CMK (cell line): Measurements from ENCODE around the gene ZNF304.
"Not testable (repeated sequence)": the region's sequence is repeated elsewhere in the genome, so short reads cannot be mapped to it uniquely, and the experiment has no call there.

Experiments
- DNase-seq: peaks from one replicate; pipeline ENCODE4 v3.0.0-alpha.2; 2010; ENCODE audit warnings: low read depth

Gene ZNF304

DNA sequence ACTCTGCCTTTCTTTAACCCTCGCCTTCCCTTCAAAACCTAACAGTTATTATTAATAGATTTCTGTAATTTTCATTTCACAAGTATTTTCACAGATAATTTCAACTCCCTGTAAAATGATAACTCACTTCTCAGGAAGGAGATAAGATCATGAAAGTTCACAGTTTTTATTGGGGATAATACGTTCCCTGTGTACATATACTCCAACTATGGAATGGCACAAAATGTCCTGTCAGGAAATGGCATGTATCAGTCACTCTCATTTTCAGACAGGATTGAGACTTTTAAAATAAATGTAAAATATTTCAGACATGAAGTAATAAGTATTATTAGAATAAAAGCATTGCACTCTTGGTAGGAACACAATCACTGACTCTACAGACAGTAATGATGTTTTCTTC is 11.3 kb downstream of the ZNF304 start:
- DNase-seq: no peak

DNA sequence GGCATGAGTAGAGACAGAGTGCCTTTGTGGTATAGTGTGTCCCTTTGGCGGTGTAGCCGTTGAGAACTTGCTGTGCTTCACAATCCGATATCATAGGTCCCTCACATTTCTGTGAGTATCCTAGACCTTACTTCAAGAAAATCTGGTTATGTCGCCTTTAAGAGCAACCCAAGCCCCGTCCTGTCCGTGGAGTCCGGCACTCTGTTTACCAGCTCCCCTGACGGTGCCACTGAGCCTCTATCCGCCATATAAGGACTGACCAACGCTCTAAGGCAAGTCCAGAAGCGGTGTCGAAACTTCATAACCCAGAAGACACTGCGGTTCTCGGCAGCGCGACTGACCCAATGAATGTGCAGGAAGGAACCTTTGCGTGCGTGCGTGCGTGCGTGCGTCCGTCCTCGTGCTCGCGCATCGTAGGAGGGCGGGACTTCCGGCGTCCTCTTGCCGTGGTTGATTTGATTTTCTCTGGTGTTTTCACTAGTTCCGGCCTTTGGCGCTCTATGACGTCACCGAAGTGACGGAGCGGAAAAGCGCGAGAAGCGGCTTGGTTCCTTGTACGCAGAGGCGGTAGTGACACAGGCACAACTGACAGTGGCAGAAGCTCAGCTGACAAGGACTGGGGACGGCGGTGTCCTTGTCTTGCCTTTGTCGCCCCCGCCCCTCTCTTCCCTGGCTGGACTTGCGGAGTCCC is 12.1 kb downstream of the ZNF304 start, which contains the start of the genes TRAPPC2B and ZNF547:
TRAPPC2B (plus strand) TSS at position 555 of the 691 bp plus-strand sequence. CDS start 1,283 bp downstream, outside the sequence.
ZNF547 (plus strand) TSS at position 555 of the 691 bp plus-strand sequence. CDS start 5,005 bp downstream, outside the sequence.
- DNase-seq: peak; percentile 99

DNA sequence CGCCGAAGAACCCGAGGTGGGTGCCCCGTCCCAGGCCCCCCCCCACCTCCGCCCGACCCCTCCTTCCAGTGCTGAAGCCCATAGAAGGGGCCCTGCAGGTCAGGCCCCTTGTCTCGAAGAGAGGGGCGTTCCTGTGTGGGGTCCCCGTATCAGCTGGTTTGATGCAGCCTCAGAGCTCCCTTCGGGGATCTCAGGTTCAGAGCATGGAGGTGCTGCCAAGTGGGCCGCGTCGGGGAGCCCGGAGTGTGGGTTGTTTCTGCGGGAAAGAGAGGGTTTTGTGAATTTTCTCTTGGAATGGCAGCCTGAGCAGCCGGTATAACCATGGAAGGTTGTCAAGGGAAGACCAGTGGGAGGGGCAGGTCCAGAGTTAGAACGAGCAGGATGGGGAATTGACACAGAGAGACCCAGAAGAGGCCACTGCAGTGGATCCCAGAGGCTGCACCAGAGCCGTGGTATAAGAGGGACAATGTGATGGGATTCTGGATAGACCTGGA is 12.7 kb downstream of the ZNF304 start:
- no peak for DNase-seq

DNA sequence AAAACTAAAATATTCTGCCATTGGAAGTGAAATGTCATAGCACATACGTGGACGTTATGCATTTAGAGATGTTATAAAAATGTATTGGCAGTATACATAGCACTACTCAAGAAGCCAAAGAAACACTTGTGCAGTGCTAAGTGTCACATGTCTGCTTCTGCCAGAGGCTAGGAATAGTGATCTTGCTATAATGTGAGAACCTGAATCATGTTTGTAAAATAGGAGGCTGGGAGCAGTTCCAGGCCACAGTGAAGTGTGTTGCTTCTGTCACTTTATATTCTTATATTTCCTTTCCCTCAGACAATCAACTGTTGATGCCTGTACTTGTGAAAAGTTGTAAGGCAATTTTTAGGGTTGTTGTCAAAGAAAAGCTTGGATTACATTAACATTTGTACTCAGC is 15.7 kb downstream of the ZNF304 start:
- no peak for DNase-seq

DNA sequence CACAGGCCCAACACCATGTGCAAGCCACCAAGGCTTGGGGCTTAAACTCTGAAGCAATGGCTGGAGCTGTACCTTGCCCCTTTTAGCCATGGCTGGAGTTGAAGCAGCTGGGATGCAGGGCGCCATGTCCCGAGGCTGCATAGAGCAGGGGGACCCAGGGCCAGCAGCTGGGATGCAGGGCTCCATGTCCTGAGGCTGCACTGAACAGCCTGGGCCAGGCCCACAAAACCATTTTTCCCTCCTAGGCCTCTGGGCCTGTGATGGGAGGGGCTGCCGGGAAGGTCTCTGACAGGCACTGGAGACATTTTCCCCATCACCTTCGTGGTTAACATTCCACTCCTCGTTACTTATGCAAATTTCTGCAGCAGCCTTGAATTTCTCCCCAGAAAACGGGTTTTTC is 23.1 kb downstream of the ZNF304 start:
- DNase-seq: no peak

DNA sequence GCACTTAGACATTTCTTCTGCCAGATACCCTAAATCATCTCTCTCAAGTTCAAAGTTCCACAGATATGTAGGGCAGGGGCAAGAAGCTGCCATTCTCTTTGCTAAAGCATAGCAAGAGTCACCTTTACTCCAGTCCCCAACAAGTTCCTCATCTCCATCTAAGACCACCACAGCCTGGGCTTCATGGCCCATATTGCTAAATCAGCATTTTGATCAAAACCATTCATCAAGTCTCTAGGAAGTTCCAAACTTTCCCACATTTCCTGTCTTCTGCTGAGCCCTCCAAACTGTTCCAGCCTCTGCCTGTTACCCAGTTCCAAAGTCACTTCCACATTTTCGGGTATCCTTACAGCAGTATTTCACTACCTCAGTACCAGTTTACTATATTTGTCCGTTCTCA is 23.6 kb downstream of the ZNF304 start:
- DNase-seq: not testable (repeated sequence)

DNA sequence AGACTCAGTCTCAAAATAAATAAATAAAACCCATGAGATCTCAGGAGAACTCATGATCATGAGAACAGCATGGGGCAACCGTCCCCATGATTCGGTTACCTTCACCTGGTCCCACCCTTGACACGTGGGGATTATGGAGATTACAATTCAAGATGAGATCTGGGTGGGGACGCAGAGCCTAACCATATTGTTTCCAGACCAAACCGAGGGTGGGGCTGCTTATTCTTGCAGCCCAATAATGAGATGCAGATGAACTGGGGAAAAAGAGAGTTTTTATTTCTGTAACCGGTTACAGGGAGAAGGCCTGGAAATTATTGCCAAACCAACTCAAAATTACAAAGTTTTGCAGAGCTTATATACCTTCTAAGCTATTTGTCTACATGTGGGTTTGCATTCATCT is 25.1 kb downstream of the ZNF304 start:
- no peak for DNase-seq

DNA sequence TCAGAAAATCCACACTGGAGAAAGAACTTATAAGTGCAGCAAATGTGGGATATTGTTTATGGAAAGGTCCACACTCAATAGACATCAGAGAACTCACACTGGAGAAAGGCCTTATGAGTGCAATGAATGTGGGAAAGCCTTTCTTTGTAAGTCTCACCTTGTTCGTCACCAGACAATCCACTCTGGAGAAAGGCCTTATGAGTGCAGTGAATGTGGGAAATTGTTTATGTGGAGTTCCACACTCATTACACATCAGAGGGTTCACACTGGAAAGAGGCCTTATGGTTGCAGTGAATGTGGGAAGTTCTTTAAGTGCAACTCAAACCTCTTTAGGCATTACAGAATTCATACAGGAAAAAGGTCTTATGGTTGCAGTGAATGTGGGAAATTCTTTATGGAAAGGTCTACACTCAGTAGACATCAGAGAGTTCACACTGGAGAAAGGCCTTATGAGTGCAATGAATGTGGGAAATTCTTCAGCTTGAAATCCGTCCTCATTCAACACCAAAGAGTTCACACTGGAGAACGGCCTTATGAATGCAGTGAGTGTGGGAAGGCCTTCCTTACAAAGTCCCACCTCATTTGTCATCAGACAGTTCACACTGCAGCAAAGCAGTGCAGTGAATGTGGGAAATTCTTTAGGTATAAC is 26.6 kb downstream of the ZNF304 start:
- DNase-seq: no peak

DNA sequence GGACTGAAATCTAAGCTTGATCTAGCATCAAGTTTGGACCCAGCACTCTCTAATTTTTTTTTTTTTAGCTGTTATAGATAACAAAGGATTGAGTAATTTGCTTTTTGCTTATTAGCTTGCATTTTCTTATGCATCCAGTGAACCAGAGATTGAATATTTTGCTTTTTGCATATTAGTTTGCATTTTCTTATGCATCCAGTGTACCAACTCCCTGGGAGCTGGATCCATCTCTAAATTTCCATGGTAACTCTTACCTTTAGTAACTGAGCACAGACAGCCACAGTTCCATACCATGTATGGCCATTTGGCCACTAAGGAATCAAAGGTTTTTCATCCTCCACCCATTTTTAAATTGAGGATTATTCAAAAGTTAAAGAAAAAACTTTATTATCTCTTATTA is 29.9 kb downstream of the ZNF304 start:
- no peak for DNase-seq

DNA sequence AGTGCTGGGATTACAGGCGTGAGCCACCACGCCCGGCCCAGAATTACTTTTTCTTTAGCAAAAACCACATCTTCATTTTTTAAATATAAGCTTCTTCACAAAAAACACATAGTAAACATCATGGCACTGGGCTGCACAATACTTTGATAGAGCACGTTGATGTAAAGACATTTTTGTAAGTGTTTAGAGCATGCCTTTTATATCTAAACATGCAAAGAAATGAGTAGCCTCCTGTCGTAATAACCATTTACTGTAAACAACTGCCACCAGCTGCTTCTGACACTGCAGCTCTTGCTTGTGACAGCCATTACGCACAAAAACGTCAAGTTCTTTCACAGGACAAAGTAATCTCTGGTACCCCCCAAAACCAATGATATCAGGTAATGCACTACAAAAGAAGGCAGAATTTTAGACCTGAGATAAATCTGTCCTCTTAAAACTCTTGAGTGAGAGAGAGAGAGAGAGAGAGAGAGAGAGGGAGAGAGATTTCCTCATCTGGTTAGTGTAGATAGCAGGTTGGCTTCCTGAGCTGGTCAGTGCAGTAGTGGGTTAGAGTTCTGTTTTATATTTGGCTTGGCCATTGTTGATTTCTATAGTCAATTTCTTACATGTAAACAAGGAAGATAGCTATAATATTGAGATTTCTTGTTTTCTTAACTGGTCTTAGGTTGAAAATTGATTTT is 31.9 kb downstream of the ZNF304 start:
- no peak for DNase-seq

DNA sequence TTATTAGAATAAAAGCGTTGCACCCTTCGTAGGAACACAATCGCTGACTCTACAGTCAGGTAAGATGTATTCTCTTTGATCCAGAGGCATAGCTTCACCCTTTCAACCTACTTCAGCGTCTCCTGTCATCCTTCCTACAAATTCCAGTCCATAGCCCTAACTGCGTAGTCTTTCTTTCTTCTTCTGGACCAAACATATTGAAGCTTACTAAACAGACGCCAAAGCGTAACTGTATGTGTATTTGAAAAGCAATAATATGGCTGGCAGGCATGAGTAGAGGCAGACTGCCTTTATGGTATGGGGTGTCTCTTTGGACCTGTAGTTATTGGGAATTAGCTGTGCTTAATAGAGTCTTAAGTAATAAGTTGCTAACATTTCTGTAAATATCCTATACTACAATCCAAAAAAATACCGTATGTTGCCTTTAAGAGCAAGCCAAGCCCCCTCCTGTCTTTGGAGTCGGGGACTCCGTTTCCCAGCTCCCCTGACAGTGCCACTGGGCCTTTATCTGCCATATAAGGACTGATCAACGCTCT is 38.2 kb downstream of the ZNF304 start:
- no peak for DNase-seq

DNA sequence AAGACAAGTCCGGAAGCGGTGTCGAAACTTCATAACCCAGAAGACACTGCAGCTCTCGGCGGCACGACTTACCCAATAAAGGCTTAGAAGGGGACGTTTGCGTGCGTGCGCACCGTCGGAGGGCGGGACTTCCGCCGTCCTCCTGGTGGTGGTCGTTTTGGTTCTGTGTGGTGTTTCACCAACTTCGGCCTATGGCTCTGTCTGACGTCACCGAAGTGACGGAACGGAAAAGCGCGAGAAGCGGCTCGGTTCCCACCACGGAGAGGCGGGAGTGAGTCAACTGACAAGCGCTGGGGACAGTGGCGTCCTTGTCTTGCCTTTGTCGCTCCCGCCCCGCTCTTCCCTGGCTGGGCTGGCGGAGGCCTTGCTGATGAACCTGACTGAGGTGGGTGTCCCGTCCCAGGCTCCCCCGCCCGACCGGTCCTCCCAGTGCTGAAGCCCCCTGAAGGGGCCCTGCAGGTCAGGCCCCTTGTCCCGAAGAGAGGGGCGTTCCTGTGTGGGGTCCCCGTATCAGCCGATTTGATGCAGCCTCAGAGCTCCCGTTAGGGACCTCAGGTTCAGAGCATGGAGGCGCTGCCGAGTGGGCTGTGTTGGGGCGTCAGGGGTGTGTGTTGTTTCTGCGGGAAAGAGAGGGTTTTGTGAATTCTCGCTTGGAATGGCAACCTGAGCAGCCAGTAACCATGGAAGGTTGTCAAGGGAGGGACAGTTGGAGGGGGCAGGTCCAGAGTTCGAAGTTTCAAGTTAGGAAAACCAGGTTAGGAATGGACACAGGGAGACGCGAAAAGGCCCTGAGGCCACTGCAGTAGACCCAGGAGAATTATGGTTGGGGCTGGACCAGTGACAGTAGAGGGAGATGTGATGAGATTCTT is 38.9 kb downstream of the ZNF304 start, which contains the start of gene ZNF548:
ZNF548 (plus strand) TSS at position 125 of the 869 bp plus-strand sequence; CDS start at position 371, 246 bp downstream.
- DNase-seq: peak; percentile 98

DNA sequence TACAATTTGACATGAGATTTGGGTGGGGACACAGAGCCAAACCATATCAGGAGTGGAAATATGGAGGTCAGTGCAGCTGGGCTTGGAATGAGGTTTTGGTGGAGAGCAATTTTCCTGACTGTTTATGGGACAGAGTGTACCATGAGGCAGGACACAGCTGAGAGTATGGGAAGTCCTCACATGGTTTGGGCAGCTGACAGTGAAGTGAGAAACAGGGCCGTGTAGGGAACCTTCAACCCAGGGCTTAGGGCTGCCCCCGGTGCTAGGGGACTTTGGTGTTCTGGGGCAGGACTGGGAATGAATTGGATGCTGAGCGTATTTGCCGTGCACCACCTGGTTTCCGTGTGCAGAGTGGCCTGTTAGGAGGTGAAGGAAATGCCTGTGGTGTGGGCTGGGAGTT is 44.6 kb downstream of the ZNF304 start:
- DNase-seq: no peak

DNA sequence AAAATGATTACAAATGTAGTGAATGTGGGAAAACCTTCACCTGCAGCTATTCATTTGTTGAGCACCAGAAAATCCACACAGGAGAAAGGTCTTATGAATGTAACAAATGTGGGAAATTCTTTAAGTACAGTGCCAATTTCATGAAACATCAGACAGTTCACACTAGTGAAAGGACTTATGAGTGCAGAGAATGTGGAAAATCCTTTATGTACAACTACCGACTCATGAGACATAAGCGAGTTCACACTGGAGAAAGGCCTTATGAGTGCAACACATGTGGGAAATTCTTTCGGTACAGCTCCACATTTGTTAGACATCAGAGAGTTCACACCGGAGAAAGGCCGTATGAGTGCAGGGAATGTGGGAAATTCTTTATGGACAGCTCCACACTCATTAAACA is 47.8 kb downstream of the ZNF304 start:
- DNase-seq: no peak

DNA sequence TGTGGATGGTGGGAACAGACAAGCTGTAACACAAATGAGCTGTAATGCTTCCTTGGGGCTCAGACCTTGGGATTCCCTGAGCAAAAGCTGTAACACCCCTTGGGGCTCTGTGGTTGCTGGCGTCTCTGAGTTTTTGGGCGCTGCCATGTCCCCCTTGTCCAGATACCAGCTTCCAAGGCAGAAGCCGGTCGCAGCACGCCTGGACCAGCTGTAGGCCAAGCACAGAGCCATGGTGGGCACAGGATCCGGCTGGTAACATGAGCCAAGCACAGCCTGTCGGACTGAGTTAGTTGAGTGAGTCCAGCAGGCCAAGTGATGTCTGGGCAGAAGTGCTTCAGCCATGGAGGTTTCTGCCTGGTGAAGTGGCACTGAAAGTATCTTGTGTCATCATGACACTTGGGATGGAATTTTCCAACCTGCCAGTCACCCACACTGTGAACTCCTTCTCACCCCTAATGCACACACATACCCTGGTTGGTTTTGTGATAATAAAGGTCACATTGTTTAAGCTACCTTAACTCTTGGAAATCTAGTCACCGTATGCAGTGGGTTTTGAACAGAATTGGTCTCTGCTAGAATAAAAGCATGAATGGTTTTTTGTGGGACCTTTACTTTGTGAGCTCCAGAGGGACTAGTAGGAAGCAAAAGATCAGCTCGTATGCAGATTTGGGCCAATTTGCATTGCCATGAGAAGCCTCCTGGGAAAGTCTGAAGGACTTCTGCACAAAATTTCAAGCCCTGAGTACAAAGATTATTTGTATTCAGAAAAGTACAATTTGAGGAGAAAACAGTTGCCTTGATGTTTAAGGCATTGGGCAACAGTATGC is 52.9 kb downstream of the ZNF304 start:
- no peak for DNase-seq

DNA sequence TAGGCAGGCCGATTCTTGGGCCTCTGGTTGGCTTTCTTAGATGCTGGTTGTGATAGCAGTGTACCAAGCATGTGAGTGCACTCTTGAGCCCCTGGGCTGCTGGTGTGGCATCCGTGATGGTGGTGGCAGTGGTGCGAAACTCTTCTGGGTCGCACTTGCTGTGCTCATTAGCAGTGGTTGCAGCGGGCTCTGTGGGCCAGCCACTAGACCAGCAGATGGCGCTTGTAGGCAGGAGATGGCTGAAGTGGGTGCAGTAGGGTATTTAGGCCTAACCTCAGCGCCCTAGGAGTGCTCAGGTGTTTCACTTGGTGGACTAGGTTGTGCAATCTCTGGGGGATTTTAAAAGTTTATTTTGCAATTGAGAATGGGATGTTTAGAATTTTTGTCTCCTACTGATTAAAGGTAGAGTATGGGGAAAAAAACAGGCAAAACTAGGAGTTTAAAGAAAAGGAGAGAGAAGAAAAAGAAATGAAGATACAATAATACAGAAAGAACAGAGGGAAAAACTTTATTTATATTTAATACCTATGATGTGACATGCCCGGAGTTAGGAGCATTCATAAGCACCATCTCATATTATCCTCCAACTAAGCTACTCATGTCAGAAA is 55.5 kb downstream of the ZNF304 start:
- no peak for DNase-seq
